NB4 (cell line): Measurements from ENCODE around the gene CBFB.

Source experiments
- MYC ChIP-seq: IDR thresholded peaks from 2 replicates; pipeline ENCODE4 v1.6.1; 2011; ENCODE audit warnings: low read depth, low read length
- POLR2A ChIP-seq: IDR thresholded peaks from 2 replicates; pipeline ENCODE4 v1.6.1; 2011; ENCODE audit warnings: mild to moderate bottlenecking; ENCODE audit not compliant: insufficient read length; ENCODE audit errors: extremely low read depth
- TF ChIP-seq, protein P1 (sequence below): IDR thresholded peaks from one replicate; pipeline ENCODE4 v1.5.1; 2012; ENCODE audit warnings: low read depth, low read length
- TF ChIP-seq, protein P2 (sequence below): IDR thresholded peaks from 2 replicates; pipeline ENCODE4 v1.6.1; 2011; ENCODE audit warnings: low read depth, low read length

DNA sequence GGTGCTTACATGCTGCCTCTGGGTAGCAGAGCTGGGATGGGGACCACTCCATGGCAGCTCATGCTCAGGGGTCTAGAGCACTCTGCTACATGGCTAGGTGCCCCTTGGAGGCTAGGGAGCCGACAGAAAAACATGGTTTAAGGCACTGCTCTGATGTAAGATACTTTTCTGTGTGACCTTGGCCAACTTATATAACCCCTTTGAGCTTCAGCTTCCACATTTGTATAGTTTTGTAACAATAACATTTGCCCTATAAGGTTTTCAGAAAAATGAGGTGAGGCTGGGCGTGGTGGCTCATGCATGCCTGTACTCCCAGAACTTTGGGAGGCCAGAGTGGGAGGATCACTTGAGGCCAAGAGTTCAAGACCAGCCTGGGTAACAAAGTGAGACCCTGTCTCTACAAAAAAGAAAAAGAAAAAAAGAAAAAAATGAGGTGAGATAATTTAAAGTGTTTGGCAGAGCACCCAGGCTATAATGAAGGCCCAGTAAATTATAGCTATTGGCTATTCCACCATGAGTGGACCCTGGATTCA is 37.3 kb upstream of the CBFB start:
- TF ChIP-seq, protein P1, sequence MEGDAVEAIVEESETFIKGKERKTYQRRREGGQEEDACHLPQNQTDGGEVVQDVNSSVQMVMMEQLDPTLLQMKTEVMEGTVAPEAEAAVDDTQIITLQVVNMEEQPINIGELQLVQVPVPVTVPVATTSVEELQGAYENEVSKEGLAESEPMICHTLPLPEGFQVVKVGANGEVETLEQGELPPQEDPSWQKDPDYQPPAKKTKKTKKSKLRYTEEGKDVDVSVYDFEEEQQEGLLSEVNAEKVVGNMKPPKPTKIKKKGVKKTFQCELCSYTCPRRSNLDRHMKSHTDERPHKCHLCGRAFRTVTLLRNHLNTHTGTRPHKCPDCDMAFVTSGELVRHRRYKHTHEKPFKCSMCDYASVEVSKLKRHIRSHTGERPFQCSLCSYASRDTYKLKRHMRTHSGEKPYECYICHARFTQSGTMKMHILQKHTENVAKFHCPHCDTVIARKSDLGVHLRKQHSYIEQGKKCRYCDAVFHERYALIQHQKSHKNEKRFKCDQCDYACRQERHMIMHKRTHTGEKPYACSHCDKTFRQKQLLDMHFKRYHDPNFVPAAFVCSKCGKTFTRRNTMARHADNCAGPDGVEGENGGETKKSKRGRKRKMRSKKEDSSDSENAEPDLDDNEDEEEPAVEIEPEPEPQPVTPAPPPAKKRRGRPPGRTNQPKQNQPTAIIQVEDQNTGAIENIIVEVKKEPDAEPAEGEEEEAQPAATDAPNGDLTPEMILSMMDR, result no peak
- TF ChIP-seq, protein P2, sequence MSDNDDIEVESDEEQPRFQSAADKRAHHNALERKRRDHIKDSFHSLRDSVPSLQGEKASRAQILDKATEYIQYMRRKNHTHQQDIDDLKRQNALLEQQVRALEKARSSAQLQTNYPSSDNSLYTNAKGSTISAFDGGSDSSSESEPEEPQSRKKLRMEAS, result no peak
- TF ChIP-seq POLR2A (no peak), MYC (no peak)
